Left hindlimb (tissue), 1 donor: ENCODE measurements around the gene DBP.
"Not testable (repeated sequence)": the region's sequence is repeated elsewhere in the genome, so short reads cannot be mapped to it uniquely, and the experiment has no call there.

Experiments
- DNase-seq: peaks from one replicate; pipeline ENCODE4 v3.0.0-alpha.2; 2018

Gene DBP

DNA sequence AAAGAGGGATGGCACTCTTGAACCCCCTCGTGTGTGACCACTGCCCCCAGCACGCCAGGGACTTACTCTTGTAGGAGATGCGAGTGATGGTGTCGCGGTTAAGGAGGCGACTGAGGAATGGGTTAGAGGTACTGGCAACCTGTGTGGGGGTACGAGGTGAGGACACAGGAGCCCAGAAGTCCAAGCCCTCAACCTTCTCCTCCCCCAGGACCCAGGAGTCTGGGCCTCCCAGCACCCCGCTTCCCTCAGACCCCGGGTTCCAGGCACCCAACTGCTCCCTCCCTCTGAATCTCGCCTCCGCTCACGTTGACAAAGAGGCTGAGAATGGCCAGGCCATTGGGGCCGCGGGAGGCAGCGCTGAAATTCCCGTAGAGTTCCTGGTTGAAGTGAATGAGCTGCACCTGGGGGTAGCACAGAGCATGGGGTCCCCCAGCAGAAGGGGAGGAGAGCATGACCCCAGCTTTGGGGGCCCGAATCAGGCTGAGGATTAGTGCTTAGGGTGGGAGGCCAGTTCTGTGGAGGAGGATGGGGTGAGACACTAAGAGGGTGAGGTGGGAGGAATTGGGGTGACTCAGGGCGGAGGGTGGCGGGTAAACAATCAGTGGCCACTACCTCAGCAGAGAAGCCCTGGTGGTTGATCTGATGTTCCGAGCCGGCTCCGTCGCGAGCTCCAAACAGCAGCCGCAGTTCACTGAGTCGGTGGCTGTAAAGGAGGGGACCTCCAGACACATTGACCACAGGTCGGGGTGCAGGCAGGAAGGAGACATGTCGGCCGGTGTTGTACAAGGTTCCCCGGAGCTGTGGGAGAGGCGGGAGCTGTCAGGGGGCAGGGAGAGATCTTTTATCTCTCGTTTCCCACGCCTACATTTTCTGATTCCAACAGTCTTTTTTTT, 2.5 kb upstream of the DBP start:
- no peak for DNase-seq

DNA sequence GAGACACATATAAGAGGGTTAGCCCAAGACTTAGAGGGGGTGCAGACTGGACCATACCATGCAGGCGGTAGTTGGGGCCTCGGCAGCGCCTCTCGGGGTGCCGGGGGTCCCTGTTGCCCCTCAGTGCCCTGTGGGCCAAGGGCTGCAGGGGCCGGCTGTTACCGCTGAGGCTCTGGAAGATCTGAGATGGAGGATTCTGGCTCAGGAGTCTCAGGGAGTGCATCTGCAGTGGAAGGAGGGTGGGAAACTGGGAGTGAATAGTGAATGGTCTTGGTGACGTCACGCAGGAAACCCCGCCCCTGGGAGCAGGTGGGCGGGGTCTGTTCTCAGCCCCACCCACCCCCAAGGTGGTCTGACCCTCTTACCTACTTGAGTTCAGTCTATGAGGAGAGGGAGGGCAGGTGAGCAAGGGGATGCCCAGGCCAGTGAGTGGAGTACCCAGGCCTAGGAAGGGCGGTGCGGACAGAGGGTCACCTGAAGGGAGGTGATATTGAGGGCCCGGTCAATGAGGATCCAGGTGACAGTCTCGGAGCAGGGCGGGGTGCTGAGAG, 1.7 kb upstream of the DBP start:
- no peak for DNase-seq

- DNase-seq: peak; percentile 92
These were observed 1.0 kb upstream of the DBP start for GRCh38 chr19:48637948-48638830.

- DNase-seq: peak; percentile 99
These were observed 319 bp upstream of the DBP start for GRCh38 chr19:48637449-48637947.

GRCh38 chr19:48635966-48636858, 967 bp downstream of the DBP start:
- DNase-seq: peak; percentile 51

DNA sequence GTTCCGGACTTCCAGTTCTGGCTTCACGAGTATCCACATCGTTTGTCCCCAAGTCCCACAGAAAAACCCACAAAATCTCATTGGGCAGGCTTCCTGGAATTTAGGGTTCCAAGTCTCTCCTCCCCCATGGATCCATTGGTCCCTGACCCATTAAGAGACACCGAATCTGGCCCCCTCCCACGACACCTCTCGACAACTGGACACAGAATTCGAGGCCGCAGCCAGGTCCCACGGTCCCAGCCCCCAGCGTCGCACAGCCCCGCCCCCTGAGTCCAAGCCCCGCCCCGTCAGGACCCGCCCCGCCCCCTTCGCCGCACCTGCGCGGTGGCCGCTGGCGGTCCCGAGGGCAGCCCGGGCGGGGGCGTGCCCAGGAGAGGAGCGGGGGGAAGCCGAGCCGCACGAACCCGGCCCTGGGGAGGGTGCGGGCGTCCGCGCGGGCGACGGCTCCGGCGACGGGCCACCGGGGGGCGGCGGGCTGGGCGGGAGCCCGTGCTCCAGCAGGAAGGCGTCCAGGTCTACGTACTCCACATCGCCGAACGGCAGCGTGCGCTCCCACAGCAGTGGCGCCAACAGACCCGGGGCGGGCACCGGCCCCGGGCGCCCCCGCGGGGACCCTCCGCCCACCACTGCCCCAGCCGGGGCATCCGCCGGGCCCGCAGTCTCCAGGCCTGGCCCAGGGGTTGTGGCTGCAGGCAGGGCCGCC, 1.8 kb downstream of the DBP start:
- peak; percentile 68 for DNase-seq

GRCh38 chr19:48634424-48635262, 2.5 kb downstream of the DBP start:
- peak; percentile 94 for DNase-seq

DNA sequence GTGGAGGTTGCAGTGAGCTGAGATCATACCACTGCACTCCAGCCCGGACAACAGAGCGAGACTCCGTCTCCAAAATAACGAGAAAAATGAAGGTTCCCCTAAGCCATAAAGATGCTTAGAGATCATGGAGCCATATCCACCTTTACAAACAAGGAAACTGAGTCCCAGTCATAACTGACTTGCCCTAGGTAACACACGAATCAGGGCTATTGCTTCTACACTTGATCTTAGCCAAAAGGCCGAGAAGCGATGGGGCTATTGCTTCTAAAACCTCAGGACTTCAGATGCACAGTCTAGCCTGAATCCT, 3.2 kb downstream of the DBP start:
- DNase-seq: no peak

DNA sequence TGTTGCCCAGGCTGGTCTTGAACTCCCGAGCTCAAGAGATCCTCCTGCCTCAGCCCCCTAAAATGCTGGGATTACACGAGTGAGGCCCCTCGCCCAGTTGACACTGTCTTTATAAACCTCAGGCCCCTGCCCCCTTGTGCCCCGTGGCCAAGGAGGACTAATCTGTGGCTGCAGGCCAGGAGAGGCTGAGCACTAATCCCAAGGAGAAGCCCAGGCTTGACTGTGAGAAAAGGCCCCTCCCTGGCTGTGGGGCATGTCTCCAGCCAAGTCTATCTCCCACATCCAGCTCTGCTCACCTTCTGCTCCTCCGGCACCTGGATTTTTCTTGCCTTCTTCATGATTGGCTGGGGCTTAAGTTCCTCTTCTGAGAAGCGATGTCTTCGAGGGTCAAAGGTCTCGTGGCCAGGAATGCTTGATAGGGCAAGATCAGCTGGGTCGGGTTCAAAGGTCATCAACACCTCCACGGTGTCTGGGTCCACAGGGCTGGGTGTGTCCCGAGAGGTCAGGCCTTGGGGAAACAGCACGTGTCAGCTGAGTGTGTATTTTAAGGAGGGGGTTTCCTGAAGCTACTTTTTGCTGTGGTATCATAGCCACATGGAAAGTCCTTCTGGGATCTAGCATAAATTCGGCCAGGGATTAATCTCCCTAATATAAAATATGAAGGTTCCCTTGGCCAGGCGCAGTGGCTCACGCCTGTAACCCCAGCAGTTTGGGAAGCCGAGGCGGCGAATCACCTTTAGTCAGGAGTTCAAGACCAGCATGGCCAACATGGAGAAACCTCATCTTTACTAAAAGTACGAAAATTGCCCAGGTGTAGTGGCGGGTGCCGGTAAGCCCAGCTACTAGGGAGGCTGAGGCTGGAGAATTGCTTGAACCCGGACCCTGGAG, 3.8 kb downstream of the DBP start:
- peak; percentile 38 for DNase-seq

- no peak for DNase-seq
These were observed 4.5 kb downstream of the DBP start for GRCh38 chr19:48632692-48633147.

DNA sequence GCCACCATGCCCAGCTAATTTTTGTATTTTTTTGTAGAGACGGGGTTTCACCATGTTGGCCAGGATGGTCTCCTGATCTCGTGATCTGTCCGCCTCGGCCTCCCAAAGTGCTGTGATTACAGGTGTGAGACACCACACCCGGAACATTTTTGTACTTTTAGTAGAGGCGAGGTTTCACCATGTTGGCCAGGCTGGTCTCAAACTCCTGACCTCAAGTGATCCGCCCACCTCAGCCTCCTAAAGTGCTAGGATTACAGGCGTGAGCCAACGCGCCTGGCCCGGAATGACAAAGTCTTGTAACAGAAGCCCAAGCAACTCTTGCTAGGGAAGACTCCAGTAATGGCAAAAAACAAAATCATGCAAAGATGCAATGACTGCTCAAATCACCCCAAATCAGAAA, 4.9 kb downstream of the DBP start:
- not testable (repeated sequence) for DNase-seq

- no peak for DNase-seq
These were observed 6.0 kb downstream of the DBP start for GRCh38 chr19:48631225-48631624.

- peak; percentile 76 for DNase-seq
These were observed 6.7 kb downstream of the DBP start for GRCh38 chr19:48630296-48631063.

DNA sequence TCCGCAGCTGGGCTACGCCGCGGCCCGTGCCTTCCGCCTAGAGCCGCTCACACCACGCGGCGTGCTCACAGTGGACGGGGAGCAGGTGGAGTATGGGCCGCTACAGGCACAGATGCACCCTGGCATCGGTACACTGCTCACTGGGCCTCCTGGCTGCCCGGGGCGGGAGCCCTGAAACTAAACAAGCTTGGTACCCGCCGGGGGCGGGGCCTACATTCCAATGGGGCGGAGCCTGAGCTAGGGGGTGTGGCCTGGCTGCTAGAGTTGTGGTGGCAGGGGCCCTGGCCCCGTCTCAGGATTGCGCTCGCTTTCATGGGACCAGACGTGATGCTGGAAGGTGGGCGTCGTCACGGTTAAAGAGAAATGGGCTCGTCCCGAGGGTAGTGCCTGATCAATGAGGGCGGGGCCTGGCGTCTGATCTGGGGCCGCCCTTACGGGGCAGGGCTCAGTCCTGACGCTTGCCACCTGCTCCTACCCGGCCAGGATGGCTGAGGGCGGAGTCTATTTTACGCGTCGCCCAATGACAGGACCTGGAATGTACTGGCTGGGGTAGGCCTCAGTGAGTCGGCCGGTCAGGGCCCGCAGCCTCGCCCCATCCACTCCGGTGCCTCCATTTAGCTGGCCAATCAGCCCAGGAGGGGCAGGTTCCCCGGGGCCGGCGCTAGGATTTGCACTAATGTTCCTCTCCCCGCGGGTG, 7.4 kb downstream of the DBP start:
- DNase-seq: peak; percentile 57

DNA sequence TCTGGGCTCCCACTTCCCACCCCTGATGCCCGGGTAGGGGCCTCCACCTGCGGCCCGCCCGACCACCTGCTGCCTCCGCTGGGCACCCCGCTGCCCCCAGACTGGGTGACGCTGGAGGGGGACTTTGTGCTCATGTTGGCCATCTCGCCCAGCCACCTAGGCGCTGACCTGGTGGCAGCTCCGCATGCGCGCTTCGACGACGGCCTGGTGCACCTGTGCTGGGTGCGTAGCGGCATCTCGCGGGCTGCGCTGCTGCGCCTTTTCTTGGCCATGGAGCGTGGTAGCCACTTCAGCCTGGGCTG, 7.9 kb downstream of the DBP start:
- no peak for DNase-seq

- DNase-seq: no peak
These were observed 8.5 kb downstream of the DBP start for GRCh38 chr19:48628486-48629296.

- DNase-seq: no peak
These were observed 9.3 kb downstream of the DBP start for GRCh38 chr19:48627865-48628314.
